Measurements from ENCODE around the gene C20orf202. TPM values are rescaled to one million over a fixed set of nuclear protein-coding genes. Genes with fewer than 3 reads are reported as not detected.

C20orf202 gene
- total RNA-seq, 1 donor from 2014 or later, result not detected

DNA sequence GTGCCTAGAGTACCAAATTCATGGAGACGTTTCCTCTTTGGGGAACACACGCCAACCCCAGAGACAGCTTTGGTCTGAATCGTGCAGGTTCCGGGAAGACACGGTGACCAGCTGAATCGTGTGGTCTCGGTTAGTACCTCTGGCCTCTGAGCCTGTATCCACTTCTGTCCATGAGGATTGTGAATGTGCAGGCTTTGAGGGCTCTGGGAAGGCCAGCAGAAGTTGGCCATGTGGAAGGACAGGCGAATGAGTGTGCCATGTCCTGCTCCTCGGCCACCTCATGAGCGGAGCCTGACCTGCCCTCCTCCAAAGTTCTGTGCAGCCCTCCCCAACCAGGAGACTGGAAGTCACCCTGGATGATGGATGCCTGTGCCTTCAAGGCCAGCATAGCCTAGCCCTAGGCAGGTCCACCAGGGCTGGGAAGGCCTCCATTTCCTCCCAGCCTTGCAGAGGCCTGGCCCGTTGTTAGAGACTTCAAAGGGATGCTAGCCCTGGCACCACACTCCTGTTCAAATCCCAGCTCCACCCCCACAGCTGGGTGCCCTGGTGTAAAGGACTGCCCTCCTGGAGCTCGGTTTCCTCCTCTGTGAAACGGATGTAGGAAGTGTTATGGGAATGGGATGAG, 16.8 kb upstream of the C20orf202 start:
- Mint-ChIP-seq H3K36me3 (ENCODE audit: low read depth) (no peaks in the 10 kb centered on the region), H3K4me1 (ENCODE audit: low read depth) (peaks cover 6% of the 10 kb centered on the region), H3K9me3 (no peaks in the 10 kb centered on the region), H3K27me3 (ENCODE audit: insufficient read depth) (peaks cover 36% of the 10 kb centered on the region), H3K4me3 (peak overlapping the region; percentile 71), H3K27ac (no peak overlapping the region)
- intact Hi-C loops (cut with micrococcal nuclease), result loop anchor here (10.0 kb wide), 1 partner anchor 212 kb away; no protein-coding TSS in a partner anchor
- DNase-seq (ENCODE audit: low spot score), result no peak

DNA sequence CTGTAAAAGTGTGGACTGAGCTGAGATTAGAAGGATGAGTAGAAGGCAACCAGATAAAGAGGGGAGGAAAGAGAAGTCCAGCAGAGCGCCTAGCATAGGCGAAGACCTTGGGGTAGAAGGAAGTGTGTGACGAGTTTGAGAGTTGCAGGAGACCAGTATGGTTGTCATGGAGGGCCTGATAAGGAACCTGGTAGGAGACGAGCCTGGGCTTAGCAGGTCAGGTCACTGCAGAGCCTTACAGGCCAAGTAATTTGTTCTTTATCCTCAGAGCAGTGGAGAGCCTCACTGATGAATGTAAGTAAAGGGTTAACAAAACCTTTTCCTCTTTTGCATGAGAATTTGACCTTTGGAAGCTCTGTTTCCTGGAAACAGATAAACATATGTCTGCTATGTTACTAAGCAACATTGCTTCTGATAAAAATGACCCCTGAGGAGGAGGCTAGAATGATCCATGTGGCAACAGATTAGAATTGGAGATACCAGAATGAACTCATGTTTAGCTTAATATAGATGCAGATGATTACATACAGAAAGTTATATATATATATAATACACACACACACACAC, 15.6 kb upstream of the C20orf202 start:
- Mint-ChIP-seq H3K4me3 (no peak overlapping the region), H3K4me1 (ENCODE audit: low read depth) (peaks cover 6% of the 10 kb centered on the region), H3K9me3 (no peaks in the 10 kb centered on the region), H3K27me3 (ENCODE audit: insufficient read depth) (peaks cover 33% of the 10 kb centered on the region), H3K27ac (no peak overlapping the region), H3K36me3 (ENCODE audit: low read depth) (no peaks in the 10 kb centered on the region)
- intact Hi-C loops (cut with micrococcal nuclease), result loop anchor here (10.0 kb wide), 1 partner anchor 213 kb away; no protein-coding TSS in a partner anchor
- no peak for DNase-seq (ENCODE audit: low spot score)

DNA sequence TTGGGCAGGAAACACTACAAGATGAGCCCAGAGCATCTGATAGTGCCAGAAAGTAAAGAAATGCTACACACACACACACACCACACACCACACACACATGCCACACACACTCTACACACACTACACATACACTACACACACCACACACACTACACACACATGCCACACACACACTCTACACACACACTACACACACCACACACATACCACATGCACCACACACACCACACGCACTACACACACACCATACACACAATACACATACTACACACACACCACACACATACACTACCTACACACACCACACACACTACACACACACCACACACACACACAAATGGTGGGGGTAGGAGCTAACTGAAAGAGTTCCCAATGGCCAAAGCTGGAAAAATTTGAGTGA, 14.9 kb upstream of the C20orf202 start:
- Mint-ChIP-seq H3K27ac (no peak overlapping the region), H3K4me3 (no peak overlapping the region), H3K9me3 (no peaks in the 10 kb centered on the region), H3K4me1 (ENCODE audit: low read depth) (peaks cover 6% of the 10 kb centered on the region), H3K27me3 (ENCODE audit: insufficient read depth) (peaks cover 31% of the 10 kb centered on the region), H3K36me3 (ENCODE audit: low read depth) (no peaks in the 10 kb centered on the region)
- DNase-seq (ENCODE audit: low spot score), result no peak
- intact Hi-C loops (cut with micrococcal nuclease), result loop anchor here (10.0 kb wide), 1 partner anchor 214 kb away; no protein-coding TSS in a partner anchor

- H3K4me3 Mint-ChIP-seq, result no peak overlapping the region
- no peak for DNase-seq (ENCODE audit: low spot score)
- H3K4me1 Mint-ChIP-seq (ENCODE audit: low read depth), result no peaks in the 10 kb centered on the region
- H3K27me3 Mint-ChIP-seq (ENCODE audit: insufficient read depth), result peaks cover 17% of the 10 kb centered on the region
- no peaks in the 10 kb centered on the region for H3K36me3 Mint-ChIP-seq (ENCODE audit: low read depth)
- intact Hi-C loops (cut with micrococcal nuclease), result loop anchor here (10.0 kb wide), 1 partner anchor 215 kb away; no protein-coding TSS in a partner anchor
- H3K9me3 Mint-ChIP-seq, result no peaks in the 10 kb centered on the region
- H3K27ac Mint-ChIP-seq, result no peak overlapping the region
Observed at GRCh38 chr20:1189827-1190226, 13.4 kb upstream of the C20orf202 start.

DNA sequence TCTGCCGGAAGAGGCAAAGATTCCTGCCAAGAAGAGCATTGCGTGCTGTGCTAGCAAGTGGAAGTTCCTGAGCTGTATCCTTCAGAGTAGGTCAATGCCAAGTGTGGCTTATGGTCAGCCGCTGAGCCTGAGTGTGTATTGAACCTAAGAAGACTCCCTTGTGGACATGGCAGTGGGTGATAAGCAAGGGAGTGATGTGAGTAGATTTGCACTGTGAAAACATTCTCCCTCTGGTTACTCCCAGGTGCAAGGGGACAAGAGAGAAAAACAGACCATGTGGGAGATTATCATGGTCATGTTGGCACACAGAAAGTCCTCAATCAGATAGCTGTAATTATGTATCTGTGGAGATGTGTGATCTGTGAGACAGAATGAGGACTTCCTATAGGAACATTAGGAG, 12.4 kb upstream of the C20orf202 start:
- Mint-ChIP-seq H3K9me3 (no peaks in the 10 kb centered on the region), H3K27ac (no peak overlapping the region), H3K27me3 (ENCODE audit: insufficient read depth) (peaks cover 16% of the 10 kb centered on the region), H3K4me3 (no peak overlapping the region), H3K36me3 (ENCODE audit: low read depth) (no peaks in the 10 kb centered on the region), H3K4me1 (ENCODE audit: low read depth) (no peaks in the 10 kb centered on the region)
- intact Hi-C loops (cut with micrococcal nuclease), result no loop called here
- no peak for DNase-seq (ENCODE audit: low spot score)

GRCh38 chr20:1191299-1191698, 12.0 kb upstream of the C20orf202 start:
- intact Hi-C loops (cut with micrococcal nuclease), result no loop called here
- Mint-ChIP-seq H3K27ac (no peak overlapping the region), H3K27me3 (ENCODE audit: insufficient read depth) (peaks cover 12% of the 10 kb centered on the region), H3K4me3 (no peak overlapping the region), H3K36me3 (ENCODE audit: low read depth) (no peaks in the 10 kb centered on the region), H3K4me1 (ENCODE audit: low read depth) (no peaks in the 10 kb centered on the region), H3K9me3 (no peaks in the 10 kb centered on the region)
- DNase-seq (ENCODE audit: low spot score), result no peak

DNA sequence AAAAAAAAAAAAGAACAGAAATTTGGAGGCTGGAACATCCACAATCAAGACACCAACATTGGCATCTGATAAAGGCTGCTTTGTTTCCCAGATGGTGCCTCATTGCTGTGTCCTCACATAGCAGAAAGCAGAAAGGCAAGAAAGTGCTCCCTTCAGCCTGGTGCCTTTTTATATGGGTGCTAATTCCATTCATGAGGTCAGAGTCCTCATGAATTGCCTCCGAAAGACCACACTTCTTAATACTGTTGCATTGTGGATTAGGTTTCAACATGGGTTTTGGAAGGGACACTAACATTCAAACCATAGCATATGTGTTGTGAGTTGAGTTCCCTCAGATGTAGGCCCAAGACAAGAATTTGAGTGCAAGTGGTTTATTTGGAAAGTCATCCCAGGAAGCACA, 8.0 kb upstream of the C20orf202 start:
- no peak for DNase-seq (ENCODE audit: low spot score)
- H3K27me3 Mint-ChIP-seq (ENCODE audit: insufficient read depth), result peaks cover 6% of the 10 kb centered on the region
- no peaks in the 10 kb centered on the region for H3K36me3 Mint-ChIP-seq (ENCODE audit: low read depth)
- H3K4me3 Mint-ChIP-seq, result no peak overlapping the region
- H3K27ac Mint-ChIP-seq, result no peak overlapping the region
- intact Hi-C loops (cut with micrococcal nuclease), result no loop called here
- H3K9me3 Mint-ChIP-seq, result no peaks in the 10 kb centered on the region
- H3K4me1 Mint-ChIP-seq (ENCODE audit: low read depth), result peaks cover 6% of the 10 kb centered on the region

- H3K9me3 Mint-ChIP-seq, result no peaks in the 10 kb centered on the region
- intact Hi-C loops (cut with micrococcal nuclease), result no loop called here
Observed at GRCh38 chr20:1196634-1197033, 6.6 kb upstream of the C20orf202 start.

DNA sequence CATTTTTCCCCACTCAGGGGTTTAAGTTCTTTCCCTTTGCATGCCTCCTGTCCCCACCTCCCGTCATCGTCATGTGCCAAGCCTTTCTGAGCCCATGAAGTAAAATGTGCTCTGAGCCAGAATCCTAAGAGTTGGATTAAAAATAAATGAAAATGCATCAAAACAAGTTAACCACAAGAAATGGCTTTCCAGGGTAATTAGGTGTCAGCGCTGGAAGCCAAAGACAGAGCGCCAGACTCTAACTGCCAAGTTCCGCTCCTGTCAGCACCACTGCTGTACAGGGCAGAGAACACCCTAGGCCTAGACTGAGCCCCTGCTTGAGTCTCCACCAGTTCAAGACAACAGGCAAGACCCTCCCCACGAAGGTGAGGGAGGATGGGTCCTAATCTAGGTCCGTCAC, 5.5 kb upstream of the C20orf202 start:
- intact Hi-C loops (cut with micrococcal nuclease), result no loop called here
- Mint-ChIP-seq H3K27ac (no peak overlapping the region), H3K4me3 (no peak overlapping the region), H3K36me3 (ENCODE audit: low read depth) (no peaks in the 10 kb centered on the region), H3K27me3 (ENCODE audit: insufficient read depth) (no peaks in the 10 kb centered on the region), H3K9me3 (no peaks in the 10 kb centered on the region), H3K4me1 (ENCODE audit: low read depth) (peaks cover 10% of the 10 kb centered on the region)
- no peak for DNase-seq (ENCODE audit: low spot score)

More at GRCh38 chr20:1196634-1197033, 6.6 kb upstream of the C20orf202 start:
- DNase-seq (ENCODE audit: low spot score), result no peak
- no peaks in the 10 kb centered on the region for H3K36me3 Mint-ChIP-seq (ENCODE audit: low read depth)
- H3K4me3 Mint-ChIP-seq, result no peak overlapping the region
- H3K27me3 Mint-ChIP-seq (ENCODE audit: insufficient read depth), result no peaks in the 10 kb centered on the region
- H3K27ac Mint-ChIP-seq, result no peak overlapping the region
- peaks cover 10% of the 10 kb centered on the region for H3K4me1 Mint-ChIP-seq (ENCODE audit: low read depth)

GRCh38 chr20:1198751-1199150, 4.5 kb upstream of the C20orf202 start:
- intact Hi-C loops (cut with micrococcal nuclease), result no loop called here
- no peaks in the 10 kb centered on the region for H3K36me3 Mint-ChIP-seq (ENCODE audit: low read depth)
- no peaks in the 10 kb centered on the region for H3K9me3 Mint-ChIP-seq
- no peak overlapping the region for H3K4me3 Mint-ChIP-seq
- peaks cover 10% of the 10 kb centered on the region for H3K4me1 Mint-ChIP-seq (ENCODE audit: low read depth)
- no peak overlapping the region for H3K27ac Mint-ChIP-seq
- H3K27me3 Mint-ChIP-seq (ENCODE audit: insufficient read depth), result no peaks in the 10 kb centered on the region
- no peak for DNase-seq (ENCODE audit: low spot score)

DNA sequence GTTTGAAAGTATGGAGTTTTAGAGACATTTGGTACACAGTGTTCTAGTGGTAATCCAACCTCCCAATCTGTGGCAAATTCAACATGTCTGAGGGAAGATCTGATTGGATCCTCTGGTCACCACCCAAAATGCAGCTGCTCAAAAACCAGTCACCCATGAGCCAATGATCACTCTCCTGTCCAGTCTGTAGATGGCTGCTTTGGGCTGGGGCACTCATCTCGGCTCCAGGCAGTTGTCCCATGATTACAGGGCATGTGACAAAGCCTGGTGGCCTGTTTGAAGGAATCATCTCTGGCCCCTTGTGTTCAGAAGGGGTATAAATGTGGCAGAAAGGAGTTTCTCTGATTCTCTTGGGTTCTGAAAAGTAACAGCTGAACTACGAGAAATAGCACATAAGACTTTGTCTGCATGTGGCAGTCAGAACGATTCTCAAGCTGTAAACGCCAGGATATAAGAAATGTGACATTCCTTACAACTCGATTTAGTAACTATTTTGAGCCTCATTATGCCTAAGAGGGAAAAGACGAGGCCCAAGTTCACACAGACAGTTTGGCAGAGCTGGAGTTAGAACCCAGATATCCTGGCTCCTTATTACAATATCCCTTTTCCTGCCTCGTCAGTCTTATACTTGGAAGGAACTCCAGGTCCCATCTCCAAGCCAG, 3.9 kb upstream of the C20orf202 start:
- no peak for DNase-seq (ENCODE audit: low spot score)
- no peak overlapping the region for H3K27ac Mint-ChIP-seq
- no peaks in the 10 kb centered on the region for H3K27me3 Mint-ChIP-seq (ENCODE audit: insufficient read depth)
- H3K9me3 Mint-ChIP-seq, result no peaks in the 10 kb centered on the region
- peaks cover 10% of the 10 kb centered on the region for H3K4me1 Mint-ChIP-seq (ENCODE audit: low read depth)
- H3K36me3 Mint-ChIP-seq (ENCODE audit: low read depth), result no peaks in the 10 kb centered on the region
- no peak overlapping the region for H3K4me3 Mint-ChIP-seq
- intact Hi-C loops (cut with micrococcal nuclease), result no loop called here

DNA sequence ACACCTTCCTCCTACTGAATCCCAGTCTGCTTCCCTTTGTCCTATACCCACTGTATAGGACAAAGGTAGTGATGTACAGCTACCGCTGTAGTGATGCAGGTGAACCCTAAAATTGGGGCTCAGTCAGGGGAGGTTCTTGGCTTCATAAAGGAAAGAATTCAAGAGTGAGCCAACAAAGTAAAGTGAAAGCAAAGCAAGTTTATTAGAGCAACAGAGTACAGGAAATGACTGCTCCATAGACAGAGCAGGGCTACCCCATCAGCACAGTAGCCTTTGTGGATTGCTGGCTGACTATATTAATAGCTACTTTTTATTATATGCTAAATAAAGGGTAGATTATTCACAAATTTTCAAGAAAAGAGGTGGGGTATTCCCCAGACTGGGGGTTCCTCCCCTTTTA, 3.3 kb upstream of the C20orf202 start:
- no peaks in the 10 kb centered on the region for H3K9me3 Mint-ChIP-seq
- DNase-seq (ENCODE audit: low spot score), result no peak
- H3K27me3 Mint-ChIP-seq (ENCODE audit: insufficient read depth), result no peaks in the 10 kb centered on the region
- no peak overlapping the region for H3K4me3 Mint-ChIP-seq
- intact Hi-C loops (cut with micrococcal nuclease), result no loop called here
- H3K27ac Mint-ChIP-seq, result no peak overlapping the region
- no peaks in the 10 kb centered on the region for H3K36me3 Mint-ChIP-seq (ENCODE audit: low read depth)
- peaks cover 10% of the 10 kb centered on the region for H3K4me1 Mint-ChIP-seq (ENCODE audit: low read depth)

DNA sequence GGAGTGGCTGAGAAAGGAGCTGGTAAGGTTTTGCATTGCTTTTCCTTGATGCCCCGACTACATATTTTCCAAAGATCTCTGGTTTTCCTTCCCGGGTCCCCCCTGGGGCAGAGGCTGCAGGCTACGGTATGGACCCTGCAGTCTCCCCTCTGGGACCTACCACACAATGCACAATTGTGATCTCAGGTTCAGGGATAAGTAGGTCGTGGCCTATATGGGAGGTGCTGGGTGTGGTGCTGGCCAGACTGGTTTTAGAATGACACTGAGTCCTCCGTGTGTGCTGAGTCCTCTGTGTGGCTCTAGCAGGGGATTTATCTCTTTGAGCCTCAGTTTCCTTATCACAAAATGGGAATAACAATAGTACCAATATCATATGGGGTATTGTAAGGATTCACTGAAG, 376 bp downstream of the C20orf202 start:
- H3K4me3 Mint-ChIP-seq, result no peak overlapping the region
- DNase-seq (ENCODE audit: low spot score), result no peak
- intact Hi-C loops (cut with micrococcal nuclease), result no loop called here
- no peaks in the 10 kb centered on the region for H3K9me3 Mint-ChIP-seq
- peaks cover 5% of the 10 kb centered on the region for H3K27me3 Mint-ChIP-seq (ENCODE audit: insufficient read depth)
- no peaks in the 10 kb centered on the region for H3K36me3 Mint-ChIP-seq (ENCODE audit: low read depth)
- no peak overlapping the region for H3K27ac Mint-ChIP-seq
- peaks cover 10% of the 10 kb centered on the region for H3K4me1 Mint-ChIP-seq (ENCODE audit: low read depth)

All from activated T-helper 1 cell treated with anti-CD3 and anti-CD28 coated beads, Interleukin-12 subunit alpha, Interleukin-12 subunit beta, Interleukin-2, Interleukin-4 antibody, amounts not matched to agents 30 ng/mL and 10 ng/mL and 1 ng/mL, durations not matched to agents 14 hours and 24 hours and 36 hours (primary cell).